Transverse colon (tissue), 4 donors: Measurements from ENCODE around the gene PTPRG.

Experiments
- EP300 ChIP-seq: sonication (generic); formaldehyde crosslinking; IDR thresholded peaks from one replicate; pipeline ENCODE4 v1.6.1; 2017; ENCODE audit warnings: antibody characterized with exemption, low read depth
- POLR2AphosphoS5 ChIP-seq, 3 donors: sonication (generic); formaldehyde crosslinking; IDR thresholded peaks; one replicate each; pipeline ENCODE4 v1.6.1; 2016; ENCODE audit warnings: antibody characterized with exemption in 3 of 3
- TF ChIP-seq, protein P1 (sequence below), 5 experiments: fragments of 200-600 bp in 3 of 5; fragments of 450-650 bp in 2 of 5; sonication (generic) in 3 of 5; IDR thresholded peaks; 1 replicate in 2 of 5; 2 replicates in 3 of 5; pipeline ENCODE4 v1.5.1; 2016 to 2017; ENCODE audit warnings: antibody characterized with exemption in 5 of 5, inconsistent platforms in 3 of 5, mild to moderate bottlenecking in 2 of 5, moderate library complexity in 1 of 5

DNA sequence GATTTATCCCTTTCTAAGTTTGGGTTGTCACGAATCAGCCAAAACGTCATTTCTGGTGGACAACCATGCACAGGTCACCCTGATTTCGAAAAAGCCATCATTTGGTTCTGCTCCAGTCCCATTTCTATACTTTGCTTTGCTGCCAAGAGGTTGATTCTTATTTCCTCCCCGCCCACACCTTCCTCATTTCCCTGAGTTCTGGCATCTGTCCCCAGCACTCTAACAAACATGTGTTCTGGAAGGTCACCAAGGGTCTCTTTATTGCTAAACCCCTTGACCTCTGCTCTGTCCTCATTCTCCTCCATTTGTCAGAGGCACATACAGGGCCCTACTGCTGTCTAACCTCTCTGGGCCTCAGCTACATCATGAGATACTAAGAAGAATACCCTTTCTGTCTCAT, 36.4 kb upstream of the PTPRG start:
- no peak for TF ChIP-seq EP300
- TF ChIP-seq, protein P1, sequence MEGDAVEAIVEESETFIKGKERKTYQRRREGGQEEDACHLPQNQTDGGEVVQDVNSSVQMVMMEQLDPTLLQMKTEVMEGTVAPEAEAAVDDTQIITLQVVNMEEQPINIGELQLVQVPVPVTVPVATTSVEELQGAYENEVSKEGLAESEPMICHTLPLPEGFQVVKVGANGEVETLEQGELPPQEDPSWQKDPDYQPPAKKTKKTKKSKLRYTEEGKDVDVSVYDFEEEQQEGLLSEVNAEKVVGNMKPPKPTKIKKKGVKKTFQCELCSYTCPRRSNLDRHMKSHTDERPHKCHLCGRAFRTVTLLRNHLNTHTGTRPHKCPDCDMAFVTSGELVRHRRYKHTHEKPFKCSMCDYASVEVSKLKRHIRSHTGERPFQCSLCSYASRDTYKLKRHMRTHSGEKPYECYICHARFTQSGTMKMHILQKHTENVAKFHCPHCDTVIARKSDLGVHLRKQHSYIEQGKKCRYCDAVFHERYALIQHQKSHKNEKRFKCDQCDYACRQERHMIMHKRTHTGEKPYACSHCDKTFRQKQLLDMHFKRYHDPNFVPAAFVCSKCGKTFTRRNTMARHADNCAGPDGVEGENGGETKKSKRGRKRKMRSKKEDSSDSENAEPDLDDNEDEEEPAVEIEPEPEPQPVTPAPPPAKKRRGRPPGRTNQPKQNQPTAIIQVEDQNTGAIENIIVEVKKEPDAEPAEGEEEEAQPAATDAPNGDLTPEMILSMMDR (IDR thresholded peaks at IDR 0.05), result no peak
- no peak for TF ChIP-seq POLR2AphosphoS5 (IDR thresholded peaks at IDR 0.05)
